ENCODE results near the gene PPAN.

The PPAN gene

GRCh38 chr19:10116866-10117616 is 10.9 kb downstream of the PPAN start:
- no peak overlapping the region for H3K4me3 Mint-ChIP-seq
- H3K36me3 Mint-ChIP-seq (ENCODE audit: low read depth) = peaks cover 6% of the 10 kb centered on the region
- H3K27me3 Mint-ChIP-seq (ENCODE audit: low read depth, poor library complexity) = peaks cover 3% of the 10 kb centered on the region
- H3K9me3 Mint-ChIP-seq = no peaks in the 10 kb centered on the region
- no peak for TF ChIP-seq CTCF (IDR thresholded peaks at IDR 0.05)
- peaks cover 6% of the 10 kb centered on the region for H3K4me1 Mint-ChIP-seq
- DNase-seq = no peak
- H3K27ac Mint-ChIP-seq = no peak overlapping the region

- Mint-ChIP-seq H3K9me3 (no peaks in the 10 kb centered on the region), H3K4me1 (peaks cover 6% of the 10 kb centered on the region), H3K27ac (peak overlapping the region; percentile 92), H3K4me3 (peak overlapping the region; percentile 98), H3K27me3 (ENCODE audit: low read depth, poor library complexity) (peaks cover 3% of the 10 kb centered on the region), H3K36me3 (ENCODE audit: low read depth) (peaks cover 6% of the 10 kb centered on the region)
- DNase-seq = no peak
- TF ChIP-seq CTCF (IDR thresholded peaks at IDR 0.05) = no peak
Measured at GRCh38 chr19:10118960-10119359, 12.8 kb downstream of the PPAN start.

DNA sequence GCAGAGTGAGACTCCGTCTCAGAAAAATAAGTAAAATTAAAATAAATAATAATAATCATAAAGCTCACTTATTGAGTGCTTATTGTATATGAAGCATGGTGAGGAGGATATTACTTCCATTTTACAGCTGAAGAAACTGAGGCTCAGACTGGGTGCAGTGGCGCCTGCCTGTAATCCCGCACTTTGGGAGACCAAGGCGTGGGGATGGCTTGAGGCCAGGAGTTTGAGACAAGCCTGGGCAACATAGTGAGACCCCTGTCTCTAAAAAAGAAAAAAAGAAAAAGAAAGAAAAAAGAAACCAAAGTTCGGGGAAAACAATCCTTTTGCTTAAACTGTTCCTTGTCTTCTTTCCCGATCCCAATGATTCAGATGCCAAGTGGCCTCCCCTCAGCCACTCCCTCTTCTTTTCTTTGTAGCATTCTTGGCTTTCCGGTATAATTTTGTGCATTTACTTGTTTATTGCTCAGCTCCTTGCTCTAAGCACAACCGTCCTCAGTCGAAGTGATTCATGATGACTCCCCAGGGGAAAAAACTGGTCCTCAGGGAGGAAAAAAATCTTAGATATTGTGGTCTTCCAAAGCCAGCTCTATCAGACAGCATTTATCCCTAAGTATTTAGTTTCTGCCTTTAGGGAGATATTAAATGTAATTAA is 14.5 kb downstream of the PPAN start:
- peaks cover 3% of the 10 kb centered on the region for H3K27me3 Mint-ChIP-seq (ENCODE audit: low read depth, poor library complexity)
- peaks cover 15% of the 10 kb centered on the region for H3K36me3 Mint-ChIP-seq (ENCODE audit: low read depth)
- TF ChIP-seq CTCF (IDR thresholded peaks at IDR 0.05) = no peak
- H3K4me3 Mint-ChIP-seq = peak overlapping the region; percentile 45
- no peak overlapping the region for H3K27ac Mint-ChIP-seq
- H3K9me3 Mint-ChIP-seq = peaks cover 4% of the 10 kb centered on the region
- H3K4me1 Mint-ChIP-seq = peaks cover 6% of the 10 kb centered on the region
- no peak for DNase-seq

- Mint-ChIP-seq H3K36me3 (ENCODE audit: low read depth) (peaks cover 16% of the 10 kb centered on the region), H3K27me3 (ENCODE audit: low read depth, poor library complexity) (peaks cover 3% of the 10 kb centered on the region), H3K4me1 (peaks cover 6% of the 10 kb centered on the region), H3K9me3 (peaks cover 4% of the 10 kb centered on the region), H3K27ac (peak overlapping the region; percentile 76), H3K4me3 (no peak overlapping the region)
- no peak for TF ChIP-seq CTCF (IDR thresholded peaks at IDR 0.05)
- DNase-seq = no peak
Measured at GRCh38 chr19:10122045-10122444, 15.9 kb downstream of the PPAN start.

GRCh38 chr19:10124429-10124828 is 18.3 kb downstream of the PPAN start:
- H3K4me3 Mint-ChIP-seq = no peak overlapping the region
- peak overlapping the region; percentile 18 for H3K27ac Mint-ChIP-seq
- peaks cover 4% of the 10 kb centered on the region for H3K9me3 Mint-ChIP-seq
- TF ChIP-seq CTCF (IDR thresholded peaks at IDR 0.05) = no peak
- peaks cover 3% of the 10 kb centered on the region for H3K27me3 Mint-ChIP-seq (ENCODE audit: low read depth, poor library complexity)
- DNase-seq = no peak
- H3K36me3 Mint-ChIP-seq (ENCODE audit: low read depth) = peaks cover 22% of the 10 kb centered on the region
- no peaks in the 10 kb centered on the region for H3K4me1 Mint-ChIP-seq
